ENCODE results near the gene RSPO3.

RSPO3 gene

DNA sequence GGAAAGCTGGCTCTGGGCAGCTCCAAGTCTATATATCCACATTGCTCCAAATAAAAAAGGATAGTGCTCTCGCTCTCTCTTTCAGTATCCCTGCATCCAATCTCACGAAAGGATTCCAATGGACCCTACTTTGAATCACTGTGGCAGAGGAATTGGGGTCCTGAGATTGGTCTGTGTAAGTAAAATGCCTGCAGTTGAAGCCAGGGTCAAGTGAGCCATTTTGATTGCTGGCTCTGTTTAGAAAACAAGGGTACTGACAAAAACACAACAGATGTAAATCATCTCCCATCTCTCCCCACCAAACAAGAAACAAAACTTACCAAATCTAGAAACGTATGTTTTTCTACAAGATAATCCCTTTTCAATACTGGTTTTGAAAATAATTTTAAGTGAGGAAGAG lies 45.6 kb downstream of the RSPO3 start:
- Histone ChIP-seq H3K36me3 (replicated peaks) (no peaks in the 10 kb centered on the region), H3K4me3 (ENCODE audit: low read depth, low read length) (no peak overlapping the region), H3K27me3 (replicated peaks) (no peaks in the 10 kb centered on the region), H3K27ac (no peak overlapping the region)
- TF ChIP-seq, protein P1, sequence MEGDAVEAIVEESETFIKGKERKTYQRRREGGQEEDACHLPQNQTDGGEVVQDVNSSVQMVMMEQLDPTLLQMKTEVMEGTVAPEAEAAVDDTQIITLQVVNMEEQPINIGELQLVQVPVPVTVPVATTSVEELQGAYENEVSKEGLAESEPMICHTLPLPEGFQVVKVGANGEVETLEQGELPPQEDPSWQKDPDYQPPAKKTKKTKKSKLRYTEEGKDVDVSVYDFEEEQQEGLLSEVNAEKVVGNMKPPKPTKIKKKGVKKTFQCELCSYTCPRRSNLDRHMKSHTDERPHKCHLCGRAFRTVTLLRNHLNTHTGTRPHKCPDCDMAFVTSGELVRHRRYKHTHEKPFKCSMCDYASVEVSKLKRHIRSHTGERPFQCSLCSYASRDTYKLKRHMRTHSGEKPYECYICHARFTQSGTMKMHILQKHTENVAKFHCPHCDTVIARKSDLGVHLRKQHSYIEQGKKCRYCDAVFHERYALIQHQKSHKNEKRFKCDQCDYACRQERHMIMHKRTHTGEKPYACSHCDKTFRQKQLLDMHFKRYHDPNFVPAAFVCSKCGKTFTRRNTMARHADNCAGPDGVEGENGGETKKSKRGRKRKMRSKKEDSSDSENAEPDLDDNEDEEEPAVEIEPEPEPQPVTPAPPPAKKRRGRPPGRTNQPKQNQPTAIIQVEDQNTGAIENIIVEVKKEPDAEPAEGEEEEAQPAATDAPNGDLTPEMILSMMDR (IDR thresholded peaks at IDR 0.05; ENCODE audit: low read depth, low read length, missing control alignments), result no peak
- DNase-seq, result no peak
- in situ Hi-C loops (cut with HindIII; ENCODE audit: low pct_ligation_motif_present, low sequenced_read_pairs), result no loop called here

DNA sequence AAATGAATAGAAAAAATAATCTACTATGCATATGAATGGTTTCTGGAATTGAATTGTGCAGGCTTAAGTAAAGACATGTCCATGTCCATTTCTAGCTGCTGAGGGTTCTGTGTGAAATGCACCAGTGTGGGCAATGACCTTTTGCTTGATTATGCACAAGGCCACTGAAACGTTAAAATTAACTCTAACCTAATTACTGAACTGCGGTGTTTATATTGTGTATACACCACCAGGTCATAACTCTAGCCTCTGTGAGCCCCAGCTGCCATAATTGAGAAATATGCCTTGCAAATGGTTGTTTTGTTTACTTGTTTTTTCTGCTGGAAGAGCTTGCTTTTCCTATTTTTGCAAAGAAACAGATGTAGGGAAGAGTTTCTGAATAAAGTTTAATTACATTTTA lies 46.1 kb downstream of the RSPO3 start:
- in situ Hi-C loops (cut with HindIII; ENCODE audit: low pct_ligation_motif_present, low sequenced_read_pairs), result no loop called here
- TF ChIP-seq, protein P1 (IDR thresholded peaks at IDR 0.05; ENCODE audit: low read depth, low read length, missing control alignments), result no peak
- no peak overlapping the region for H3K27ac ChIP-seq

DNA sequence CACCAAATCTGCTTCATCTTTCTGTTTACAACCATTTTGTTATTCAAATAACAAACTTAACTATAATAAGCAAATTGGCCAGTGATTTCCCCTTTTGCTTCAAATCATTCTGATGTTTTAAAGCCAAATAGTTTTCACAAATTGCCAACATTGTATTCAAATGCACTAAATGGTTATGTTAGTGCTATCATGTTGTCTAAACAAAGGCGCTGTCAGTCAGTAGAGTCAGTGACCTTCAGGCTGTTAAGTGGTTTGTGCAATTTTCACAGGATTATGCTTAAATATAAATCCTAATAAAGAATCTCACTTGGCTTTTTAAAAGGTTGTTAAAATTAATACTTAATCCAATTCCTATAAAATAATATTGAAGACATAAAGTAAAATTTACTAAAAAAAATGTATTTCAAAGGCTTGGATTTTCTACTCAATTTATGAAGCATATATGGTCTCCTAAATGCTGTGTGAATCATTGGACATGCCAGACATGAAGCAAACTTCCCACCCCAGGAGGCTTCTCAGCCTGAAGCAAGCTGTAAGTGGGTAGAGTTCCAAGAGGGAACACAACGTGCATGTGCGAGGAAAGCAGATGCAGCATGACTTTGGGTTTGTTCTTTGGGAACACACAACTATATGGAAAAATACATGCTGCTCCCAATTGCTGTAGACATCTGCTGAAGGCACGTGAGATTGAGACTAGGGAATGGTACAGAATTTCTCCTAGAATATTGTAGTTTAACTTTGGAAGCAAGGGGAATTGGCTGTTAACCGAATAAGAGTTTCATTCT lies 54.9 kb downstream of the RSPO3 start:
- Histone ChIP-seq H3K27me3 (replicated peaks) (no peaks in the 10 kb centered on the region), H3K36me3 (replicated peaks) (no peaks in the 10 kb centered on the region), H3K27ac (no peak overlapping the region), H3K4me3 (ENCODE audit: low read depth, low read length) (no peak overlapping the region)
- no peak for DNase-seq
- TF ChIP-seq, protein P1 (IDR thresholded peaks at IDR 0.05; ENCODE audit: low read depth, low read length, missing control alignments), result no peak
- in situ Hi-C loops (cut with HindIII; ENCODE audit: low pct_ligation_motif_present, low sequenced_read_pairs), result no loop called here

More for the DNA sequence above, 46.1 kb downstream of the RSPO3 start:
- no peaks in the 10 kb centered on the region for H3K36me3 ChIP-seq (replicated peaks)
- no peaks in the 10 kb centered on the region for H3K27me3 ChIP-seq (replicated peaks)
- H3K4me3 ChIP-seq (ENCODE audit: low read depth, low read length), result no peak overlapping the region
- no peak for DNase-seq

DNA sequence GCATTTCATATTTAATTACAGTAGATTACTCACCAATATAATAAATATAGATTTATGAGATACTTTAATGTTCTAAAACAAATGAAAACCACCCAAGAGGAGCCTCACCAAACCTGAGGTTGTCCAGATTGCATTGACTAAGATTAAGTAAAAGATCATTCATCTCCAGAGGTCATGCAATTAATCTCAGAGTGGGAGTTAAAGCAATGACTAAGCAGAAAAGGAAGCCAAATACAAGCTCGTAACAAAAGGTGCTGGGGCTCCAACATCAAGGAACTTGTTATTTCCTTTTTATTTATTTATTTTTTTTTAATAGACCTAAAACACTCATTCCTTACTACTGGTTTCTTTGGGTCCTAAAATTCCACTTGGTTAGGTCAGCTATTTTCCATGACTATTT lies 57.7 kb downstream of the RSPO3 start:
- no peak for DNase-seq
- TF ChIP-seq, protein P1 (IDR thresholded peaks at IDR 0.05; ENCODE audit: low read depth, low read length, missing control alignments), result no peak
- no peaks in the 10 kb centered on the region for H3K27me3 ChIP-seq (replicated peaks)
- H3K27ac ChIP-seq, result no peak overlapping the region
- no peaks in the 10 kb centered on the region for H3K36me3 ChIP-seq (replicated peaks)
- in situ Hi-C loops (cut with HindIII; ENCODE audit: low pct_ligation_motif_present, low sequenced_read_pairs), result no loop called here
- H3K4me3 ChIP-seq (ENCODE audit: low read depth, low read length), result no peak overlapping the region

DNA sequence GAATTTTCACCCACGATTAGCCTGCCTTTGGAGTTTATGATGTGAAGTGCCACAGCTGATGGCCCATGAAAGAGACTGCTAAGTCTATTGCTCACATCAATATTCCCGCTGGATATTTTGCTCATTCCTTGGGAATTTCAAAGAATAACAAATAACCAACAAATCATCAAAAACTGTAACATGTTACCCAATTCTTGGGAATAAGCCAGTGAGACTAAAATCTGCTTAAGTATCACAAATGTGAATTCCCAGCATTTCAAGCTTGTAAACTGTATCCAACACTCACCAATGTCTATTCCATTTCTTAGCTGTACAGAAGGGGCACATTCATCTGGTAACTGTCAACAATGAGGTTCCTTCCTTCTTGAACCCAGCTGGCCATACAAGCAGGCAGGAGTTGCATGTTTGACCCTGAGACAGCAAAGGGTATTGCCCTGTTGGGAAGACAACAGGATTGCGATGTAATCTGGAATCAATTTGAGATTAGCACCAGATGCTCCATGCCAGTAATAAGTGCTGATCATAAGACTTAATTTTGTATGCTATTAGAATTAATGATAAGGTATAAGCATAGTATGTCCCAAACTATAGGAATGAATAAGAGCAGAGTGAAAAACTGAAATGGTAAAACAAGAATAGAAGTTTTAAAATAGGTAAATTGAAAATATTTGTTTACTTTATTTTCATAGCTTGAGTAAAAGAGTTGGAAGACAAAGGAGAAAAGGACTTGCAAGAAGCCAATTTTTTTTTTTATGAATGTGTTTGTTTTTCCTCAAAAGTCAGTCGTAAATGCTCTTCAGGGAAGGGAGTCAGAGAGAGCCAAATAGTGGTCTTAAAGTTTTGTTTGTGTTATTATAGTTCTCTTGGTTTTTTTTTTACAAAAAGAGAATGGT lies 58.8 kb downstream of the RSPO3 start:
- in situ Hi-C loops (cut with HindIII; ENCODE audit: low pct_ligation_motif_present, low sequenced_read_pairs), result no loop called here
- Histone ChIP-seq H3K27ac (peak overlapping the region; percentile 32), H3K4me3 (ENCODE audit: low read depth, low read length) (no peak overlapping the region), H3K36me3 (replicated peaks) (no peaks in the 10 kb centered on the region), H3K27me3 (replicated peaks) (no peaks in the 10 kb centered on the region)
- no peak for DNase-seq
- TF ChIP-seq, protein P1 (IDR thresholded peaks at IDR 0.05; ENCODE audit: low read depth, low read length, missing control alignments), result no peak
